A549 treated with Hydrocortisone at 1 μM for 4 hours (cell line): ENCODE measurements around the gene APOC4. TPM values are rescaled to one million over a fixed set of nuclear protein-coding genes. Genes with fewer than 3 reads are reported as not detected.

Source experiments
- total RNA-seq: library from RNA; stranded (reverse); fragments of 200-300 nt; extraction: Qiagen RNA extraction; gene quantifications from 5 replicates; pipeline ENCODE4 v1.2.3, GENCODE V29; 2022

Gene APOC4, protein sequence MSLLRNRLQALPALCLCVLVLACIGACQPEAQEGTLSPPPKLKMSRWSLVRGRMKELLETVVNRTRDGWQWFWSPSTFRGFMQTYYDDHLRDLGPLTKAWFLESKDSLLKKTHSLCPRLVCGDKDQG
- total RNA-seq = not detected in 5 replicates

DNA sequence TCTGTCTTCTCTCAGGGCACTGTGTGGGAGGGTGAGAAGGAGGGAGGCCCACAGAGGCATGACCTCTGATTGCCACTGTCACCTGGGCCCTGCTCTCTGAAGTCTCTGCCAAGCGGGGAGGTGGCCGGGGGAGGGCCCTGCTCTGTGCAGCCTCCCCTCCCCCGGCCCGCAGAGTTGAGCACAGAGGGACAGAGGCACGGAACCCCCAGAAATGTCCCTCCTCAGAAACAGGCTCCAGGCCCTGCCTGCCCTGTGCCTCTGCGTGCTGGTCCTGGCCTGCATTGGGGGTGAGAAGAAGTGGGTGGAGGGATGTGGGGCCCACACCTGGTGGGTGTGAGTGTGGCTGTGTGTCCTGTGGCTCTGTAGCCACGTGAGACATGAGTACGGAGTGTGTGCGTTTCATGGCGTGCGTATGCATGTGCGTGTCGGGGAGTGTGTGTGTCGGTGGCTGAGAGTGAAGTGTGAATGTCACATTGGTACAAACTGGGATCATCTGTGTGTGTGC lies at the start of gene APOC4:
Gene APOC4, plus strand, starts transcription at position 171 of the 505 bp plus-strand sequence. Its CDS starts 41 bp downstream, at position 212.

DNA sequence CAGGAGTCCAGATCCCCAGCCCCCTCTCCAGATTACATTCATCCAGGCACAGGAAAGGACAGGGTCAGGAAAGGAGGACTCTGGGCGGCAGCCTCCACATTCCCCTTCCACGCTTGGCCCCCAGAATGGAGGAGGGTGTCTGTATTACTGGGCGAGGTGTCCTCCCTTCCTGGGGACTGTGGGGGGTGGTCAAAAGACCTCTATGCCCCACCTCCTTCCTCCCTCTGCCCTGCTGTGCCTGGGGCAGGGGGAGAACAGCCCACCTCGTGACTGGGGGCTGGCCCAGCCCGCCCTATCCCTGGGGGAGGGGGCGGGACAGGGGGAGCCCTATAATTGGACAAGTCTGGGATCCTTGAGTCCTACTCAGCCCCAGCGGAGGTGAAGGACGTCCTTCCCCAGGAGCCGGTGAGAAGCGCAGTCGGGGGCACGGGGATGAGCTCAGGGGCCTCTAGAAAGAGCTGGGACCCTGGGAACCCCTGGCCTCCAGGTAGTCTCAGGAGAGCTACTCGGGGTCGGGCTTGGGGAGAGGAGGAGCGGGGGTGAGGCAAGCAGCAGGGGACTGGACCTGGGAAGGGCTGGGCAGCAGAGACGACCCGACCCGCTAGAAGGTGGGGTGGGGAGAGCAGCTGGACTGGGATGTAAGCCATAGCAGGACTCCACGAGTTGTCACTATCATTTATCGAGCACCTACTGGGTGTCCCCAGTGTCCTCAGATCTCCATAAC lies 36.4 kb upstream of the APOC4 start, which contains the start of gene APOE:
Gene APOE, plus strand, starts transcription at position 360 of the 724 bp plus-strand sequence. CDS start 829 bp downstream, outside the sequence.

DNA sequence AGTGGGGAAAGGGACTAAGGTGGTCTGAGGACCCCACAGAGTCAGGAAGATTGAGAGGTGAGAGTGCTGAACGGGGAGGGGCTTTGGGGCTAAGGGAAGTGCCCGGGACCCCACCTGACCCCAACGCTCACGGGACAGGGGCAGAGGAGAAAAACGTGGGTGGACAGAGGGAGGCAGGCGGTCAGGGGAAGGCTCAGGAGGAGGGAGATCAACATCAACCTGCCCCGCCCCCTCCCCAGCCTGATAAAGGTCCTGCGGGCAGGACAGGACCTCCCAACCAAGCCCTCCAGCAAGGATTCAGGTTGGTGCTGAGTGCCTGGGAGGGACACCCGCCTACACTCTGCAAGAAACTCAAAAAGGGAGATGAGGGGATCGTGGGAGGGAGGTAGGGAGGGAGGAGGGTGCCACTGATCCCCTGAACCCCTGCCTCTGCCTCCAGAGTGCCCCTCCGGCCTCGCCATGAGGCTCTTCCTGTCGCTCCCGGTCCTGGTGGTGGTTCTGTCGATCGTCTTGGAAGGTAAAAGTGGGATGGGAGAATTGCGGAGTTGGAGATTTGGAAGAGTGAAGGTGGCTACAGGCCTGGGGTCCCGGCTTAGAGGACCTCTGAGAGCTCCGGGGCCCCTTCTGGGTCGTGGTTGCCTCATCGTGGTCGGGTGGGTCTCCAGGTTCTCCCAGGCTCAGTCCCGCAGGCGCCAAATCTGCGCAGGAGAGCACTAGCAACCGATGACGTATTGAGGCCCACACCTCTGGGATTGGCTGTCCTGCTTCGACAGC lies 27.4 kb upstream of the APOC4 start, which contains the start of gene APOC1:
Gene APOC1, plus strand, starts transcription at position 176 of the 774 bp plus-strand sequence. Its CDS starts 284 bp downstream, at position 460.

DNA sequence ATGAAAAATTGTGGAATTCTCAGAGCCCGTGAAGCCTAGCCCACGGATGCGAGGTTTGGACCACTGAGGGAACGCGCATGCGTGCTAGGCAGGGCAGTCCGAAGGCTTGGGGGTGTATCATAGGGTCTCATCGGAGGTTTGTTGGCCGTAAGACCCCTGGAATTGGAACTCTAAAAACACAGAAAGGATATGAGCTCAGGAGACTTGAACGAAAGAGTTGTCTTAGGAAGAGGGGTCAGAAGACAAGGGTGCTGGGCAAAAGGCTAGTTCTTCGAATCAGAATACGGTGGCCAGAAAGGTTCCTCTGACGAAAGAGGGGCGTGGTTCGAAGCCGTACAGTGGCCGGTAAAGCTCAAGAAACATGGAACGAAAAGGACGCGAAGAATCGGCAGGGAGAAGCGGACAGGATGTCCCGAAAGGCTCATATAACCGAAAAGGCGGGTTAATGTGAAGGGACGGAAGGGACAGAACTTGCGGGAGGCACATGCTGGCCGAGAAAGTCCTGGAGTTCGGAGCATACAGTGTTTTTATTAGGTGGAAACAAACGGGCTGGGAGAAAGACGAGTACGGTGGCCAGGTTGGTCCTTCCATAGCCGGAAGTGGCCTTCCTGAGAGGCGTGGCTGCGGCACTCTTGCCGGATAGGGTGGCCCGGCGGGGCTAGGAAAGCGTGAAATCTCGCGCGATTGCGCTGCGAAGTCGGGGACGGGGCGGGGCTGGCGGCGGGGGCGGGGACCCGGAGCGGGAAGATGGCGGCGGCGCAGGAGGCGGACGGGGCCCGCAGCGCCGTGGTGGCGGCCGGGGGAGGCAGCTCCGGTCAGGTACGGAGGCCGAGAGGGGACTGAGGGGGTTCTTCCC lies 12.8 kb downstream of the APOC4 start, which contains the start of gene CLPTM1:
Gene CLPTM1, plus strand, starts transcription at position 732 of the 856 bp plus-strand sequence. Its CDS starts 16 bp downstream, at position 748.

Other genes starting within 250 kb of the APOC4 start
- gene CEACAM16, start 243.1 kb upstream of the APOC4 start, total RNA-seq = 0.08 to 0.12 TPM (median 0.08 TPM) in 4 of 5 replicates, not detected in the other
- 36.7 to 63.9 TPM (median 55.2 TPM) in 5 replicates for gene BCL3, start 193.5 kb upstream of the APOC4 start, total RNA-seq
- gene CBLC, start 164.3 kb upstream of the APOC4 start, total RNA-seq = not detected in 5 replicates
- 67.1 to 85.2 TPM (median 79.0 TPM) in 5 replicates for gene BCAM, start 133.1 kb upstream of the APOC4 start, total RNA-seq
- 69.2 to 81.2 TPM (median 78.2 TPM) in 5 replicates for gene NECTIN2, start 95.9 kb upstream of the APOC4 start, total RNA-seq
- 189 to 243 TPM (median 226 TPM) in 5 replicates for gene TOMM40, start 51.0 kb upstream of the APOC4 start, total RNA-seq
- 11.7 to 21.1 TPM (median 12.6 TPM) in 5 replicates for gene APOE, start 36.4 kb upstream of the APOC4 start, total RNA-seq
- 94.7 to 123 TPM (median 118 TPM) in 5 replicates for gene APOC1, start 27.6 kb upstream of the APOC4 start, total RNA-seq
- gene APOC2, start 3.8 kb downstream of the APOC4 start, total RNA-seq = 0.30 TPM in 1 of 5 replicates, not detected in the others
- 151 to 173 TPM (median 167 TPM) in 5 replicates for gene CLPTM1, start 13.1 kb downstream of the APOC4 start, total RNA-seq
- 21.3 to 43.3 TPM (median 38.2 TPM) in 5 replicates for gene RELB, start 59.2 kb downstream of the APOC4 start, total RNA-seq
- gene CLASRP, start 96.8 kb downstream of the APOC4 start, total RNA-seq = 55.9 to 67.9 TPM (median 66.7 TPM) in 5 replicates
- 10.4 to 18.7 TPM (median 17.3 TPM) in 5 replicates for gene ZNF296, start 134.2 kb downstream of the APOC4 start, total RNA-seq
- 90.8 to 101 TPM (median 95.9 TPM) in 5 replicates for gene GEMIN7, start 137.0 kb downstream of the APOC4 start, total RNA-seq
- 32.8 to 43.5 TPM (median 38.7 TPM) in 5 replicates for gene PPP1R37, start 150.9 kb downstream of the APOC4 start, total RNA-seq
- 0.56 to 0.90 TPM (median 0.77 TPM) in 5 replicates for gene NKPD1, start 218.7 kb downstream of the APOC4 start, total RNA-seq
- 37.4 to 50.6 TPM (median 40.1 TPM) in 5 replicates for gene TRAPPC6A, start 236.0 kb downstream of the APOC4 start, total RNA-seq
- 25.7 to 31.9 TPM (median 29.7 TPM) in 5 replicates for gene BLOC1S3, start 236.5 kb downstream of the APOC4 start, total RNA-seq